Activated T-helper 2 cell treated with anti-CD3 and anti-CD28 coated beads, Interferon-gamma antibody, Interleukin-2, Interleukin-4, amounts not matched to agents 10 μg/mL and 5 μg/mL and 100 μg/mL, durations not matched to agents 14 hours and 24 hours and 36 hours (primary cell): ENCODE results near the gene CUX1. TPM values are rescaled to one million over a fixed set of nuclear protein-coding genes. Genes with fewer than 3 reads are reported as not detected.
"Not testable (repeated sequence)": the region's sequence is repeated elsewhere in the genome, so short reads cannot be mapped to it uniquely, and the experiment has no call there.

Source experiments
- DNase-seq: peaks from one replicate; pipeline ENCODE4 v3.0.0; 2021; ENCODE audit warnings: low spot score
- H3K27ac Mint-ChIP-seq: one replicate; pipeline ENCODE4 v1.8.0; 2021; ENCODE audit warnings: mixed read lengths
- H3K27me3 Mint-ChIP-seq: one replicate; pipeline ENCODE4 v1.8.0; 2021; ENCODE audit warnings: low read depth, mixed read lengths
- H3K36me3 Mint-ChIP-seq: one replicate; pipeline ENCODE4 v1.8.0; 2021; ENCODE audit warnings: low read depth, mixed read lengths
- H3K4me1 Mint-ChIP-seq: one replicate; pipeline ENCODE4 v1.8.0; 2021; ENCODE audit warnings: low read depth, mixed read lengths
- H3K4me3 Mint-ChIP-seq: one replicate; pipeline ENCODE4 v1.8.0; 2021; ENCODE audit warnings: low read depth, mild to moderate bottlenecking, moderate library complexity, mixed read lengths
- H3K9me3 Mint-ChIP-seq: one replicate; pipeline ENCODE4 v1.8.0; 2021; ENCODE audit warnings: mixed read lengths
- intact Hi-C: fragments of 100-400 bp; cut with micrococcal nuclease; formaldehyde crosslinking; loops from one replicate; pipeline ENCODE4 v1.15.1; 2023
- total RNA-seq: library from RNA; stranded (reverse); gene quantifications from 2 replicates; pipeline ENCODE4 v1.2.3, GENCODE V29; 2022

CUX1 gene
- total RNA-seq, 1 donor from 2014 or later: 31.5 TPM

- H3K27me3 Mint-ChIP-seq: no peaks in the 10 kb centered on the region
- intact Hi-C loops: no loop called here
- H3K4me1 Mint-ChIP-seq: no peaks in the 10 kb centered on the region
- no peak overlapping the region for H3K27ac Mint-ChIP-seq
- H3K36me3 Mint-ChIP-seq: no peaks in the 10 kb centered on the region
- no peak overlapping the region for H3K4me3 Mint-ChIP-seq
- no peaks in the 10 kb centered on the region for H3K9me3 Mint-ChIP-seq
- DNase-seq: no peak
These were observed 483.3 kb downstream of the CUX1 start for GRCh38 chr7:102300643-102301221.

GRCh38 chr7:102301367-102301766 lies 483.9 kb downstream of the CUX1 start:
- H3K27me3 Mint-ChIP-seq, H3K27ac Mint-ChIP-seq, intact Hi-C loops, H3K4me1 Mint-ChIP-seq, H3K4me3 Mint-ChIP-seq, H3K9me3 Mint-ChIP-seq, H3K36me3 Mint-ChIP-seq, DNase-seq: not testable (repeated sequence)

GRCh38 chr7:102302025-102302424 lies 484.6 kb downstream of the CUX1 start:
- Mint-ChIP-seq H3K4me1 (peaks cover 4% of the 10 kb centered on the region), H3K27me3 (no peaks in the 10 kb centered on the region), H3K36me3 (no peaks in the 10 kb centered on the region), H3K9me3 (no peaks in the 10 kb centered on the region), H3K27ac (no peak overlapping the region), H3K4me3 (no peak overlapping the region)
- intact Hi-C loops: no loop called here
- DNase-seq: no peak

DNA sequence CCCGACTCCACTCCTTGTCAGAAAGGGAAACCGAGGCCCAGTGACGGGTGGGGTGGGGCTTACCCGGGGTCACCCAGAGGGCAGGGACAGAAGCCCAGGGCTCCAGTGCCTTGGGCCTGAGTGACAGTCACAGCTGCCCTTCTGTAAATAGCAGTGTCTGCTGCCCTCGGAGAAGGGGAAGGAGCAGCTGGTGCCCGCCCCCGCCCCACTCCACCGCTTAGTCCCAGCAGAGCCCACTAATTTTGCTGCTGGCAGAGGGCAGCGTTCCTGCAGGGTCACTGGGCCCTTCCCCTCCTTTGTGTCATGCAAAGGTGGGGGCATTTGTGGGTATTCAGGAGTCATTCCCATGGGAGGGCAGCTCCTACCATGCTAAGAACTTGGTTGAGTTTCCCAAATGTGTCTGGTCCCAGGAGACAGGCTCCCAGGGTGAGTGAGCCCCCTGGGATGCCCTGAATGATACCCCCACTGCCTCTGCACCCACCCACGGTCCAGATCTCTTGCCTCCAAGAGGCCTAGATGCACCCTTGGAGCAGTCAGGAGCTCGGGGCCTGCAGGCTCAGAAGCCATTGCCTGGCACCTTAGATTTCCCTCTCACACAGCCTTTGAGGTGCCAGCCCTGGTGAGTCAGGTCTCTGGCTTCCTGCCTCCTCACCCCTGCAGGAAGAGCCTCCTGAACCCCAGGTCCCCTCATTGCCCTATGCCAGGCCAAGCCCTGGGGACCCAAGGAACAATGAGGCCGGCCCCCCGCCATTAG lies 486.4 kb downstream of the CUX1 start:
- Mint-ChIP-seq H3K27me3 (no peaks in the 10 kb centered on the region), H3K9me3 (no peaks in the 10 kb centered on the region), H3K36me3 (no peaks in the 10 kb centered on the region), H3K27ac (no peak overlapping the region), H3K4me3 (no peak overlapping the region), H3K4me1 (peaks cover 8% of the 10 kb centered on the region)
- intact Hi-C loops: no loop called here
- no peak for DNase-seq

DNA sequence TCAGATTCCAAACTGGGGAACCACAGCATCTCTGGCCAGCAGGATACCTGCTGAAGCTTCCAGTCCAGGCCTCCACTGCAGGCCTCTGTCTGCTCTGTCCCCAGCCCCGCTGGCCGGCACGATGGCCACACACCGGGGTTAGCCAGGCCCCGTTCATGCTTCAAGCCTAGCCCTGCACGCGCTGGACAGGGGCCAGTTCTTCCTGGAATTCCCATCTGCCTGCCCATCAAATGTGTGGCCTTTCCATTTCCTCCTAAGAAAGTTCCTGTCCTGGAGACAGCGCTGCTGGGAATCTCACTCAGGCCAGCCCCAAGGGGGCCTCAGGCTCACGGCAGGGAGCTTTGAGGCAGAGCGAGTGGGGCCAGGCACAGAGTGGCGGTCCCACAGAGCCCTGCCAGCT lies 487.2 kb downstream of the CUX1 start:
- no peaks in the 10 kb centered on the region for H3K36me3 Mint-ChIP-seq
- no peak overlapping the region for H3K4me3 Mint-ChIP-seq
- H3K27ac Mint-ChIP-seq: no peak overlapping the region
- no peaks in the 10 kb centered on the region for H3K9me3 Mint-ChIP-seq
- no peaks in the 10 kb centered on the region for H3K27me3 Mint-ChIP-seq
- intact Hi-C loops: no loop called here
- H3K4me1 Mint-ChIP-seq: peaks cover 8% of the 10 kb centered on the region
- DNase-seq: no peak

DNA sequence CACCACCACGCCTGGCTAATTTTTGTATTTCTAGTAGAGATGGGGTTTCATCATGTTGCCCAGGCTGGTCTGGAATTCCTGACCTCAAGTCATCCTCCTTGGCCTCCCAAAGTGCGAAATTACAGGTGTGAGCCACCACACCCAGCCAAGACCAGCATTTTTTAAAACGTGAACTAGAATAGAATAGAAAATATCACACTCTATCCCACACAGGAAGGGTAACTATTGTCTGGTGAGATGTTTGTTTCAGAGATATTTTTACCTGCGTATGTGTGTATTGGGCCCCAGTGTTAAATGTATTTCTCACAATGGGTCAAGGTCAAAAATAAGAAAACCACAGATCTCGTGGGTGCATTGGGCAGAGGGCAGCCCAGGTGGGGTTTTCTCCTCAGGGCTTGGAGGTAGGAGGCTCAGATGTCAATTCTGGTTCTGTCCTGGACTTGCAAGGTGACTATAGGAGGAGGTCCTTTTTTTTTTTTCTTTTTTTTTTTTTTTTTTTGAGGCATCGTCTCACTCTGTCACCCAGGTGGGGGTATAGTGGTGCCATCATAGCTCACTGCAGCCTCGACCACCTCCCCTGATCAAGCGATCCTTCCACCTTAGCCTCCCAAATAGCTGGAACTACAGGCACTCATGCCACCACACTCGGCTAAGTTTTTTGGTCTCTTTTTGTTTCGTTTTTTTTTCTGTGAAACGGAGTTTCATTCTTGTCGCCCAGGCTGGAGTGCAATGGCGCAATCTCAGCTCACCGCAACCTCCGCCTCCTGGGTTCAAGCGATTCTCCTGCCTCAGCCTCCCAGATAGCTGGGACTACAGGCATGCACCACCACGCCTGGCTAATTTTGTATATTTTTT lies 488.2 kb downstream of the CUX1 start:
- H3K27ac Mint-ChIP-seq: no peak overlapping the region
- peaks cover 8% of the 10 kb centered on the region for H3K4me1 Mint-ChIP-seq
- no peak overlapping the region for H3K4me3 Mint-ChIP-seq
- no peaks in the 10 kb centered on the region for H3K36me3 Mint-ChIP-seq
- no peak for DNase-seq
- no peaks in the 10 kb centered on the region for H3K27me3 Mint-ChIP-seq
- intact Hi-C loops: no loop called here
- no peaks in the 10 kb centered on the region for H3K9me3 Mint-ChIP-seq

DNA sequence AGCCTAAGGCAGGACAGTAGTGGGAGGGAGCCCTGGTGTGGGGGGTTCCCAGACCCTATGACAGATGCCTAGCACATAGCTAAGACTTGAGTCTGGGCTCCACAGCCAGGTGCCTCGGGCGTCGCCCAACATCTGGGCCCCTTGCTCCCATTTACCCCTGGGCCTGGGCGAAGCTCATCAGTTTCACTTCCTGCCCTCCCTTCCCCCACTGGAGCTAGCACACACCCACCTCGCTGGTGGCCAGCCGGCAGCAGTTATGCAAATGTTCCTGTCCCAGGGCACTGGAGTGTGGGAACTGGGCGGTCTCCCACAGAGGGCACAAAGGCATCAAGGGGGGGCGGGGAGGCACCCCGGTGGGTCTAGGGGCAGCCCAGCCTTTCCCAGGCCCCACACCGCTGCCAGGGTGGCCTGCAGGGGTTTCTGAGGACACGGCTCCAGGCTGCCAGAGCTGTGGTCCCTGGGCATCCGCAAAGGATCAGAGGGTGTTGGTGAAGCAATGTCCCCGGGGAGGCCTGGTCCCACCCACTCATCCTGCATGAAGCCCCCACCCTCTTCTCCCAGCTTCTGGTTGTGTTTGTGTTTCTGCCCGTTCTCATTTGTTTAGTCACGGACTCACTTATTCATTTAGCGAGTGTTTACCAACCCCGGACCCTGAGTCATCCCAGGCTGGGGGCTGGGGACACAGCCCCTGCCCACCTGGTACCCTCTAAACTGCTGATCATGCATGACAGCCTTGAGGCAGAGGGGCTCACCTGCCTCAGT lies 489.7 kb downstream of the CUX1 start:
- Mint-ChIP-seq H3K27ac (peak overlapping the region; percentile 55), H3K9me3 (no peaks in the 10 kb centered on the region), H3K27me3 (no peaks in the 10 kb centered on the region), H3K4me3 (no peak overlapping the region), H3K36me3 (no peaks in the 10 kb centered on the region), H3K4me1 (peaks cover 8% of the 10 kb centered on the region)
- intact Hi-C loops: no loop called here
- DNase-seq: peak; percentile 46

DNA sequence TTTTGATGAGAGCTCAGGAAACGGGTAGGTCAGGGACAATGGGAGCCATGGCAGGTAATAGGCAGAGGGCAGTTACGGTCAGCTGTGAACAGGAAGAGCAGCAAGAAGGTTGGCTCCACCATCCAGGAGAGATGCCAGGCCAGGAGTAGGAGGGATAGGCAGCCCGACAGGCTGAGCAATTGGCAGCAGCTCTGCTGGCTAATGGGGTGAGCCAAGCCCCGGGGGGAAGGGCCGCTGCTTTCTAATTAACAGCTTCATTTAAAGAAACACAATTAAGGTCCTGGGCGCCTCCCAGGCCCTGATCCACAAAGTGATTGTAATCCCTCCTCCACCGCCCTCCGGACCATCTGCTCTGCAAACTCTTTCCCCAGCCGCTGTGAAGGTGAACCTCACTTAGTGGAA lies 493.0 kb downstream of the CUX1 start:
- no peak for DNase-seq
- H3K27me3 Mint-ChIP-seq: no peaks in the 10 kb centered on the region

DNA sequence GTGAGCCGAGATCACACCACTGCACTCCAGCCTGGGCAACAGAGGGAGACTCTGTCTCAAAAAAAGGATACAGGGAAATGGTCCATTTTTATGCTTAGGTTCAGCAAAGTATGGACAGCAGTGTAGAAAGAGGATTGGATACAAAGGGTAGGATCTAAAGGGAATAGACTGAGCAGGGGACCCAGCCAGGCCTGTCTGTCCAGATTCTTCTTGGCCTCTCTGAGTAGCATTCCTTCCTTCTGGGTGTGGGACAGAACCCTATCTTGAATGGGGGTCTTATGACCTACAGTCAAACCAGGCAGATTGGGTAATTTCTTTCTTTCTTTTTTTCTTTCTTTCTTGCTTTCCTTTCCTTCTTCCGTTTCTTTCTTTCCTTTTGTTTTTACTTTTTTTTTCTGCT lies 494.9 kb downstream of the CUX1 start:
- peaks cover 3% of the 10 kb centered on the region for H3K4me1 Mint-ChIP-seq
- H3K27me3 Mint-ChIP-seq: no peaks in the 10 kb centered on the region
- no peaks in the 10 kb centered on the region for H3K9me3 Mint-ChIP-seq
- no peak overlapping the region for H3K27ac Mint-ChIP-seq
- DNase-seq: no peak
- no peaks in the 10 kb centered on the region for H3K36me3 Mint-ChIP-seq
- intact Hi-C loops: no loop called here
- H3K4me3 Mint-ChIP-seq: no peak overlapping the region

More for the DNA sequence above, 493.0 kb downstream of the CUX1 start:
- Mint-ChIP-seq H3K9me3 (no peaks in the 10 kb centered on the region), H3K27ac (no peak overlapping the region), H3K4me1 (peaks cover 8% of the 10 kb centered on the region), H3K36me3 (no peaks in the 10 kb centered on the region), H3K4me3 (no peak overlapping the region)
- intact Hi-C loops: no loop called here

GRCh38 chr7:102313997-102314780 lies 496.8 kb downstream of the CUX1 start:
- intact Hi-C loops: no loop called here
- Mint-ChIP-seq H3K4me3 (no peak overlapping the region), H3K9me3 (no peaks in the 10 kb centered on the region), H3K4me1 (no peaks in the 10 kb centered on the region), H3K27ac (no peak overlapping the region), H3K27me3 (no peaks in the 10 kb centered on the region), H3K36me3 (no peaks in the 10 kb centered on the region)
- no peak for DNase-seq

DNA sequence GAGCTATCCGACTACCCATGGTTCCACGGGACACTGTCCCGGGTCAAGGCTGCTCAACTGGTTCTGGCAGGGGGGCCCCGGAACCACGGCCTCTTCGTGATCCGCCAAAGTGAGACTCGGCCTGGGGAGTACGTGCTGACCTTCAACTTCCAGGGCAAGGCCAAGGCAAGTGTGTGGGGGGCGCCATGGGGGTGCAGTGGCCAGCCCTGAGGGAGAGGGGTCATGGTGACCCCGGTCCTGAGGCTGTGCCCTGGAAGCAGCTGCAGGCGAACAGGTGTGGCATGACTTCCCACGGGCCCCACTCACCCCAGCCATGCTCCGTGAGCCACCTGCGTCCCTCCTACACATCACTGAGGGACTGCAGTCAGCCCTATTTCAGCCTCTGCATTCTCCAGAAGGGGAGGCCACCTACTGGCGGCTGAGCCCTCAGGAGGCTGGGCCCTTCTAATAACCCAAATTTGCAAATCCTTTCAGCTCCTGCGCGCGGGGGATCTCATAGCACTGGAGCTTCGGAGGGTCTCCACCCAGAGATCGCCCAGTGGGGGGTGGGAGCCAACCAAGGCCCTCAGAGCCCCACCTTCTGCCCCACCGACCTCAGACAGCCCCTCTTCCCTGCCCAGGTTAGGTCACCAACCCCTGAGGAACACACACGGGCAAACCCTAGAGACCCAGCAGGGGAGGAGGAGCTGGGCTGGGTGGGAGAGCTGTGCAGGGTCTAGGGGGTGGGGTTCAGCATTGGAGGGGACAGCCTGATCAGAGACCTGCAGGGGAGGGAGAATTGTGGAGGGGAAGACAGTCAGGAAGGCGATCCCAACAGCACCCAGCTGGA lies 500.0 kb downstream of the CUX1 start:
- Mint-ChIP-seq H3K27me3 (peaks cover 1% of the 10 kb centered on the region), H3K36me3 (no peaks in the 10 kb centered on the region), H3K4me1 (no peaks in the 10 kb centered on the region), H3K4me3 (no peak overlapping the region), H3K27ac (no peak overlapping the region), H3K9me3 (no peaks in the 10 kb centered on the region)
- no peak for DNase-seq
- intact Hi-C loops: no loop called here
